ENCODE results near the gene SYNPO.

Gene SYNPO

DNA sequence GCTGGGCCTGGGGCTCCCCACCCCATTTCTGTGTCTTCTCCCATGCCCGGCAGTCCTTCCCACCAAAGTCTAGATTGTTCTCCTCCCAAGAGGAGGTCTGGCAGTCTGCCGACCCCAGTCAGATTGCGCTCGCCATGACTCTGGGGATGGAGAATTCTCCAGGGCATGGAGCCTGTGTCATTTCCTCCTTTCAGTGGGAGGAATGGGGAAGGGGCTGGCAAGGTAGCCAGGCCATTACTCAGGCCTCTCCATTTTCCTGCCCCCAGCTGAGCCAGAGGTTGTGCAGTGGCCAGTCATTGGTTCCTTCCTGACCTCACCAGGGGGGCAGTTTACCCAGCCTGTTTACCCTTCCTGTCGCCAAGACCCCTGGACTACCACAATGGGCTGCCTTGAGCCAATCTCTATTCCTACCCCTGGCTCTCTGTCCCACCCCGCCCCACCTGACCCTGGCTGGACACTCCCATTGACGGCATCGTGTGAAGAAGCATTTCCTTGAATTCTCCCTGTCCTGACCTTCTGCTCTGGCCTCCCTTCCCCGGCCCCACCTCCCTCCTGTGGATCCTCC, 628 bp downstream of the SYNPO start:
- H3K36me3 ChIP-seq (ENCODE audit: low read length): no peaks in the 10 kb centered on the region
- no peaks in the 10 kb centered on the region for H4K20me1 ChIP-seq (ENCODE audit: low read depth, low read length)
- no peaks in the 10 kb centered on the region for H3F3A ChIP-seq (ENCODE audit: insufficient read depth)
- no peak overlapping the region for H3K27ac ChIP-seq (ENCODE audit: low read depth, low read length)
- H3K9ac ChIP-seq (ENCODE audit: low read length): no peak overlapping the region
- H3K79me2 ChIP-seq (ENCODE audit: insufficient read depth, low read length): no peaks in the 10 kb centered on the region
- H2AFZ ChIP-seq (ENCODE audit: low read depth, low read length, severe bottlenecking): no peak overlapping the region
- H3K9me2 ChIP-seq (replicated peaks; ENCODE audit: insufficient read depth, low read length): no peaks in the 10 kb centered on the region
- no peaks in the 10 kb centered on the region for H3K9me3 ChIP-seq (ENCODE audit: insufficient read depth, low read length)
- TF ChIP-seq, protein P1, sequence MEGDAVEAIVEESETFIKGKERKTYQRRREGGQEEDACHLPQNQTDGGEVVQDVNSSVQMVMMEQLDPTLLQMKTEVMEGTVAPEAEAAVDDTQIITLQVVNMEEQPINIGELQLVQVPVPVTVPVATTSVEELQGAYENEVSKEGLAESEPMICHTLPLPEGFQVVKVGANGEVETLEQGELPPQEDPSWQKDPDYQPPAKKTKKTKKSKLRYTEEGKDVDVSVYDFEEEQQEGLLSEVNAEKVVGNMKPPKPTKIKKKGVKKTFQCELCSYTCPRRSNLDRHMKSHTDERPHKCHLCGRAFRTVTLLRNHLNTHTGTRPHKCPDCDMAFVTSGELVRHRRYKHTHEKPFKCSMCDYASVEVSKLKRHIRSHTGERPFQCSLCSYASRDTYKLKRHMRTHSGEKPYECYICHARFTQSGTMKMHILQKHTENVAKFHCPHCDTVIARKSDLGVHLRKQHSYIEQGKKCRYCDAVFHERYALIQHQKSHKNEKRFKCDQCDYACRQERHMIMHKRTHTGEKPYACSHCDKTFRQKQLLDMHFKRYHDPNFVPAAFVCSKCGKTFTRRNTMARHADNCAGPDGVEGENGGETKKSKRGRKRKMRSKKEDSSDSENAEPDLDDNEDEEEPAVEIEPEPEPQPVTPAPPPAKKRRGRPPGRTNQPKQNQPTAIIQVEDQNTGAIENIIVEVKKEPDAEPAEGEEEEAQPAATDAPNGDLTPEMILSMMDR (IDR thresholded peaks at IDR 0.05; ENCODE audit: insufficient read depth, low read length, poor library complexity, severe bottlenecking): no peak
- no peak for TF ChIP-seq EZH2phosphoT487 (conservative IDR thresholded peaks at IDR 0.05; ENCODE audit: low read length)
- H3K4me2 ChIP-seq (ENCODE audit: low read depth, low read length, poor library complexity, severe bottlenecking): no peak overlapping the region
- H3K4me3 ChIP-seq (ENCODE audit: insufficient read depth, low read length, poor library complexity, severe bottlenecking): no peak overlapping the region
- no peaks in the 10 kb centered on the region for H3K27me3 ChIP-seq (ENCODE audit: low read length)

DNA sequence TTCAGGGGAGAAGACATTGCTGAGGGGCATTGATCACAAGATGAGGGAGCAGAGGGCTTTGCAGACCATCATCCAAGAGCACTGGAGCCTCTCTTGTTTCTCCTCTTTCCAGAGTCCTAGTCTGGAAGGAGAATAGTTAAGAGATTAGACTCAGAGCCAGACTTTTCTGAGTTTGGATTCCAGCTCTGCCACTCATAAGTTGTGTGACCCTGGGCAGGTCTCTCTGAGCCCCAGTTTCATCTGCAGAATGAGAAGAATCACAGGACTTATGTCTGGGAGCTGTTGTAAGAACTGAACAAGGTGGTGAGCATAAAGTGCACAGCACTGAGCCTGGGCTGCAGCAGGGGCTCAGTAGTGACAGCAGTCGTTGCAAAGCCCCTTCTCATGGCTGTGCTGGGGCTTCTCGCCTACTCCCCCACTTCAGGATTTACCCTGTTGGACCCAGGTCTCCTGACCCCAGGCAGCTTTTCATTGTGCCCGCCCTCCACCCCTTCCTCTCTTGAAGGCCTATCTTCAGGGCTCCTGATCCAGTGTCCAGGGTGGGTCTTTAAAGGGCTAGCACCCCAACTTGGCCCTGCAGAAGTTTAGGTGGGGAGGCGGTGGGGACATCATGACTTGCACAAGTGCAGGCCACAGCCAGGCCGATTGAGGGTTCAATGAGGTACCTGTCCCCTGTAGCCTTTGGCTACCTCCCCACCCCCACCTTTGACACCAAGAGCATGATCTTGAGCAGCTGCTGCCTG, 1.5 kb downstream of the SYNPO start:
- Histone ChIP-seq H3K9ac (ENCODE audit: low read length) (no peak overlapping the region), H3K9me2 (replicated peaks; ENCODE audit: insufficient read depth, low read length) (no peaks in the 10 kb centered on the region), H3K4me3 (ENCODE audit: insufficient read depth, low read length, poor library complexity, severe bottlenecking) (no peak overlapping the region), H3K27me3 (ENCODE audit: low read length) (no peaks in the 10 kb centered on the region), H3K9me3 (ENCODE audit: insufficient read depth, low read length) (no peaks in the 10 kb centered on the region), H4K20me1 (ENCODE audit: low read depth, low read length) (no peaks in the 10 kb centered on the region), H2AFZ (ENCODE audit: low read depth, low read length, severe bottlenecking) (no peak overlapping the region), H3K4me2 (ENCODE audit: low read depth, low read length, poor library complexity, severe bottlenecking) (no peak overlapping the region), H3K27ac (ENCODE audit: low read depth, low read length) (no peak overlapping the region), H3F3A (ENCODE audit: insufficient read depth) (no peaks in the 10 kb centered on the region), H3K79me2 (ENCODE audit: insufficient read depth, low read length) (no peaks in the 10 kb centered on the region), H3K36me3 (ENCODE audit: low read length) (no peaks in the 10 kb centered on the region)
- no peak for TF ChIP-seq EZH2phosphoT487 (conservative IDR thresholded peaks at IDR 0.05; ENCODE audit: low read length)
- TF ChIP-seq, protein P1 (IDR thresholded peaks at IDR 0.05; ENCODE audit: insufficient read depth, low read length, poor library complexity, severe bottlenecking): no peak

DNA sequence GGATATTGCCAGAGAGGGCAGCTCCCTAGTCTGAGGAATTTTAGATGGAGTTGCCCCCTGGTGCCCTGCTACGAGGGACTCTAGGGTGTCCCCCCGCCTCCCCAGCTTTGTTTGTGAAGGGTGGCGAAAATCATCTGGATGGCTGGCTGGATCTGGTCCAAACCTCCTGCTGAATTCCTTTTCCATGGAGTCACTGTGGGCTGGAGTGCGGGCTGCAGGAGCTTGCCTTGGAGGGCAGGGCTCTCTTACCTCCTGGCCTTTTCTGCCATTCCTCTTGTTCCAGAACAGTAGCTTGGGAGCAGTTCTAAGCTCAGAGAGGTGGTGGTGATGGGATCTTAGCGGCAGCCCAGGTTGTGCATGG, 2.1 kb downstream of the SYNPO start:
- Histone ChIP-seq H3K9ac (ENCODE audit: low read length) (no peak overlapping the region), H3K4me3 (ENCODE audit: insufficient read depth, low read length, poor library complexity, severe bottlenecking) (no peak overlapping the region), H3K36me3 (ENCODE audit: low read length) (no peaks in the 10 kb centered on the region), H3K9me3 (ENCODE audit: insufficient read depth, low read length) (no peaks in the 10 kb centered on the region), H3K79me2 (ENCODE audit: insufficient read depth, low read length) (no peaks in the 10 kb centered on the region), H3K4me2 (ENCODE audit: low read depth, low read length, poor library complexity, severe bottlenecking) (no peak overlapping the region), H3K9me2 (replicated peaks; ENCODE audit: insufficient read depth, low read length) (no peaks in the 10 kb centered on the region), H3F3A (ENCODE audit: insufficient read depth) (no peaks in the 10 kb centered on the region), H3K27me3 (ENCODE audit: low read length) (no peaks in the 10 kb centered on the region), H2AFZ (ENCODE audit: low read depth, low read length, severe bottlenecking) (no peak overlapping the region), H4K20me1 (ENCODE audit: low read depth, low read length) (no peaks in the 10 kb centered on the region), H3K27ac (ENCODE audit: low read depth, low read length) (no peak overlapping the region)
- no peak for TF ChIP-seq EZH2phosphoT487 (conservative IDR thresholded peaks at IDR 0.05; ENCODE audit: low read length)
- TF ChIP-seq, protein P1 (IDR thresholded peaks at IDR 0.05; ENCODE audit: insufficient read depth, low read length, poor library complexity, severe bottlenecking): no peak
